H1 (cell line): ENCODE results near the gene ESR1. TPM values are rescaled to one million over a fixed set of nuclear protein-coding genes. Genes with fewer than 3 reads are reported as not detected.

ENCODE experiments used
- CTCF ChIA-PET: fragments of 300-600 bp; sonication (Branson Sonifier 250); formaldehyde crosslinking; loops from one replicate; lab custom pipeline; 2021; ENCODE audit not compliant: partially characterized antibody; lab: Charles Lee
- POLR2A ChIA-PET: fragments of 300-600 bp; sonication (Branson Sonifier 250); formaldehyde crosslinking; loops from one replicate; lab custom pipeline; 2021; ENCODE audit warnings: inconsistent platforms; ENCODE audit not compliant: partially characterized antibody; lab: Charles Lee
- DNase-seq, 2 experiments: peaks; one replicate each; pipeline versions ENCODE4 v3.0.0 to v3.0.0-alpha.2; 2010 to 2022; ENCODE audit warnings: low spot score in 2 of 2, low read depth in 1 of 2, mixed read lengths in 1 of 2
- FAIRE-seq: peaks from 2 replicates; lab custom pipeline; 2011; peaks lifted over from hg19 to GRCh38; lab: Jason Lieb, UNC
- H2AFZ ChIP-seq: 2 replicates; pipeline ENCODE4 v1.8.1; 2012; ENCODE audit warnings: low read length, inconsistent platforms
- H2AK5ac ChIP-seq: 2 replicates; pipeline ENCODE4 v1.6.1; 2013; ENCODE audit warnings: low read depth, low read length
- H2BK120ac ChIP-seq: replicated peaks from 2 replicates; pipeline ENCODE3; 2013; ENCODE audit warnings: low read depth, low read length, inconsistent platforms
- H2BK12ac ChIP-seq: 2 replicates; pipeline ENCODE4 v1.6.1; 2013; ENCODE audit warnings: low read depth, low read length
- H2BK15ac ChIP-seq: 2 replicates; pipeline ENCODE4 v1.6.1; 2013; ENCODE audit warnings: low read length
- H2BK20ac ChIP-seq: 2 replicates; pipeline ENCODE4 v1.6.1; 2013; ENCODE audit warnings: low read length
- H2BK5ac ChIP-seq: 2 replicates; pipeline ENCODE4 v1.6.1; 2013; ENCODE audit warnings: low read depth, low read length
- H3K14ac ChIP-seq: 2 replicates; pipeline ENCODE4 v1.6.1; 2013; ENCODE audit warnings: inconsistent platforms; ENCODE audit not compliant: insufficient read length
- H3K18ac ChIP-seq: 2 replicates; pipeline ENCODE4 v1.6.1; 2013; ENCODE audit warnings: low read length; ENCODE audit errors: extremely low read depth
- H3K23ac ChIP-seq: 2 replicates; pipeline ENCODE4 v1.6.1; 2013; ENCODE audit warnings: inconsistent platforms; ENCODE audit not compliant: insufficient read length
- H3K23me2 ChIP-seq: 2 replicates; pipeline ENCODE4 v1.6.1; 2013; ENCODE audit warnings: low read depth, low read length
- H3K27ac ChIP-seq: 2 replicates; pipeline ENCODE4 v1.6.1; 2011; ENCODE audit warnings: low read depth, low read length, inconsistent platforms
- H3K27me3 ChIP-seq, 4 experiments: replicated peaks in 1 of 4; 1 replicate in 1 of 4; 2 replicates in 3 of 4; pipeline versions ENCODE4 v1.6.1 to v1.8.1; 2011 to 2013; ENCODE audit warnings: low read length in 3 of 4, mild to moderate bottlenecking in 3 of 4, inconsistent platforms in 2 of 4, mixed read lengths in 2 of 4, moderate library complexity in 1 of 4; ENCODE audit not compliant: control insufficient read depth in 3 of 4, insufficient read depth in 3 of 4; ENCODE audit errors: extremely low read depth in 1 of 4
- H3K36me3 ChIP-seq, 4 experiments: 2 replicates each; pipeline versions ENCODE4 v1.6.1 to v1.8.1; 2011 to 2013; ENCODE audit warnings: mild to moderate bottlenecking in 4 of 4, low read length in 3 of 4, moderate library complexity in 2 of 4, control low read depth in 1 of 4, inconsistent platforms in 1 of 4; ENCODE audit not compliant: insufficient read depth in 4 of 4, control insufficient read depth in 2 of 4
- H3K4ac ChIP-seq: replicated peaks from 2 replicates; pipeline ENCODE3; 2013; ENCODE audit warnings: low read length, low read depth, mixed read lengths, inconsistent platforms; ENCODE audit not compliant: insufficient read length
- H3K4me1 ChIP-seq, 4 experiments: replicated peaks in 1 of 4; 1 replicate in 1 of 4; 2 replicates in 3 of 4; pipeline versions ENCODE4 v1.6.1 to v1.8.1; 2011 to 2013; ENCODE audit warnings: low read length in 3 of 4, inconsistent platforms in 2 of 4, mixed read lengths in 1 of 4; ENCODE audit not compliant: insufficient read depth in 4 of 4, control insufficient read depth in 3 of 4
- H3K4me2 ChIP-seq, 2 experiments: 2 replicates each; pipeline versions ENCODE4 v1.6.1 to v1.8.1; 2011 to 2013; ENCODE audit warnings: low read depth in 2 of 2, low read length in 2 of 2, control low read depth in 1 of 2, inconsistent platforms in 1 of 2, mild to moderate bottlenecking in 1 of 2; ENCODE audit not compliant: insufficient read depth in 1 of 2
- H3K4me3 ChIP-seq, 4 experiments: fragments of 200-600, 300-600 bp in 1 of 4; sonication (generic), shearing (Covaris generic), sonication (Bioruptor Twin) in 1 of 4; 2 replicates each; pipeline versions ENCODE4 v1.5.1 to v1.8.1; 2011 to 2016; ENCODE audit warnings: low read length in 4 of 4, low read depth in 3 of 4, control low read depth in 2 of 4, inconsistent platforms in 2 of 4, mild to moderate bottlenecking in 2 of 4, mixed read lengths in 1 of 4, moderate library complexity in 1 of 4; ENCODE audit not compliant: insufficient read depth in 2 of 4; ENCODE audit errors: extremely low read depth in 1 of 4
- H3K56ac ChIP-seq: replicated peaks from 2 replicates; pipeline ENCODE3; 2013; ENCODE audit warnings: low read depth, mild to moderate bottlenecking, mixed read lengths, low read length, inconsistent platforms; ENCODE audit not compliant: insufficient read length
- H3K79me1 ChIP-seq: 2 replicates; pipeline ENCODE4 v1.6.1; 2013; ENCODE audit warnings: low read depth, low read length, control low read depth
- H3K79me2 ChIP-seq, 2 experiments: 2 replicates each; pipeline versions ENCODE4 v1.6.1 to v1.8.1; 2012 to 2013; ENCODE audit warnings: low read length in 2 of 2, mild to moderate bottlenecking in 2 of 2, inconsistent platforms in 1 of 2; ENCODE audit not compliant: insufficient read depth in 2 of 2, control insufficient read depth in 1 of 2
- H3K9ac ChIP-seq, 4 experiments: replicated peaks in 1 of 4; 1 replicate in 1 of 4; 2 replicates in 3 of 4; pipeline versions ENCODE4 v1.6.1 to v1.8.1; 2011 to 2013; ENCODE audit warnings: low read depth in 3 of 4, low read length in 3 of 4, control low read depth in 2 of 4, mild to moderate bottlenecking in 2 of 4, moderate library complexity in 2 of 4, inconsistent platforms in 1 of 4; ENCODE audit errors: extremely low read depth in 1 of 4
- H3K9me3 ChIP-seq, 2 experiments: 2 replicates each; pipeline versions ENCODE4 v1.6.1 to v1.8.1; 2012 to 2013; ENCODE audit warnings: mild to moderate bottlenecking in 2 of 2, moderate library complexity in 2 of 2, control low read depth in 1 of 2, inconsistent platforms in 1 of 2, low read depth in 1 of 2, low read length in 1 of 2, mixed read lengths in 1 of 2; ENCODE audit not compliant: insufficient read depth in 2 of 2
- H4K20me1 ChIP-seq, 2 experiments: replicated peaks in 1 of 2; 2 replicates each; pipeline versions ENCODE3 to v1.8.1; 2011 to 2013; ENCODE audit warnings: inconsistent platforms in 2 of 2, low read length in 2 of 2, mild to moderate bottlenecking in 1 of 2; ENCODE audit not compliant: insufficient read depth in 2 of 2, control insufficient read depth in 1 of 2
- H4K5ac ChIP-seq: 2 replicates; pipeline ENCODE4 v1.6.1; 2013; ENCODE audit warnings: low read length, low read depth, mixed read lengths, inconsistent platforms; ENCODE audit not compliant: insufficient read length
- H4K8ac ChIP-seq: 2 replicates; pipeline ENCODE4 v1.8.0; 2013; ENCODE audit warnings: mild to moderate bottlenecking, moderate library complexity, low read length, inconsistent platforms; ENCODE audit not compliant: insufficient read depth; ENCODE audit errors: extremely low read depth
- H4K91ac ChIP-seq: replicated peaks from 2 replicates; pipeline ENCODE3; 2013; ENCODE audit warnings: low read length, mixed read lengths, inconsistent platforms; ENCODE audit not compliant: insufficient read length
- BCL11A ChIP-seq, 2 experiments: IDR thresholded peaks; one replicate each; pipeline ENCODE4 v1.6.1; 2011; ENCODE audit warnings: low read depth in 2 of 2, low read length in 2 of 2, mild to moderate bottlenecking in 2 of 2
- BRCA1 ChIP-seq: IDR thresholded peaks from 2 replicates; pipeline ENCODE4 v1.6.1; 2012; ENCODE audit warnings: low read depth, low read length, improper control_type of control experiment
- CBX5 ChIP-seq: fragments of 300-800, 300-1000 bp; sonication (generic); IDR thresholded peaks from 2 replicates; pipeline ENCODE4 v1.7.1; 2016; ENCODE audit warnings: antibody characterized with exemption, low read length, low read depth
- CHD1 ChIP-seq: IDR thresholded peaks from 2 replicates; pipeline ENCODE4 v1.6.1; 2012; ENCODE audit warnings: low read depth, low read length, improper control_type of control experiment
- CHD2 ChIP-seq: IDR thresholded peaks from 2 replicates; pipeline ENCODE4 v1.6.1; 2012; ENCODE audit warnings: low read length, improper control_type of control experiment
- GTF2F1 ChIP-seq: IDR thresholded peaks from 2 replicates; pipeline ENCODE4 v1.6.1; 2012; ENCODE audit warnings: low read depth, low read length, improper control_type of control experiment, borderline replicate concordance
- NRF1 ChIP-seq: IDR thresholded peaks from 2 replicates; pipeline ENCODE4 v1.6.1; 2011; ENCODE audit warnings: mild to moderate bottlenecking, low read depth, low read length, improper control_type of control experiment
- PHF8 ChIP-seq: fragments of 200-600 bp; sonication (generic); conservative IDR thresholded peaks from 2 replicates; pipeline ENCODE4 v1.7.1; 2012; ENCODE audit warnings: low read depth, mild to moderate bottlenecking, inconsistent platforms, low read length, moderate library complexity
- POU5F1 ChIP-seq: IDR thresholded peaks from 2 replicates; pipeline ENCODE4 v1.6.1; 2011; ENCODE audit warnings: low read depth, mild to moderate bottlenecking, low read length, moderate library complexity
- RFX5 ChIP-seq: IDR thresholded peaks from 2 replicates; pipeline ENCODE4 v1.6.1; 2011; ENCODE audit warnings: low read depth, low read length, improper control_type of control experiment, borderline replicate concordance
- WGBS, 2 experiments: shearing (Covaris generic) in 1 of 2; methylation state at CpG; one replicate each; pipeline versions ENCODE4 v1.1.6 to v1.1.7; 2013 to 2015; ENCODE audit warnings: low lambda C conversion rate in 2 of 2, mixed read lengths in 2 of 2, inconsistent platforms in 1 of 2, low coverage in 1 of 2, missing lambda C conversion rate in 1 of 2; ENCODE audit not compliant: insufficient replicate concordance in 2 of 2, insufficient coverage in 1 of 2, insufficient read length in 1 of 2; ENCODE audit errors: extremely low coverage in 1 of 2, missing lambda C conversion rate in 1 of 2; 5-methylcytosine and 5-hydroxymethylcytosine counted together
- polyA plus RNA-seq, 7 experiments: library from polyadenylated mRNA; depleted of rRNA in 3 of 7; stranded (reverse) in 5 of 7; unstranded in 2 of 7; fragments of >200 nt in 5 of 7; fragments of 200-250 nt in 2 of 7; gene quantifications; 1 replicate in 5 of 7; 2 replicates in 1 of 7; 4 replicates in 1 of 7; pipeline versions ENCODE4 v1.2.1 to v1.2.3, GENCODE V29; 2011 to 2013; ENCODE audit warnings: missing spikeins in 2 of 7, mixed read lengths in 2 of 7
- total RNA-seq: library from RNA; stranded (reverse); fragmentation: NEBNext Ultra II Directional; extraction: Animal tissue kit (Norgen Biotek cat#: 25700); gene quantifications from 2 replicates; pipeline ENCODE4 v1.2.1, GENCODE V29; 2021

Gene ESR1
- total and polyA plus RNA-seq, 2 of the 8 experiments (the other 6 are each of a cell fraction or from before 2014, with no cell fraction given): 0.03 to 0.17 TPM

DNA sequence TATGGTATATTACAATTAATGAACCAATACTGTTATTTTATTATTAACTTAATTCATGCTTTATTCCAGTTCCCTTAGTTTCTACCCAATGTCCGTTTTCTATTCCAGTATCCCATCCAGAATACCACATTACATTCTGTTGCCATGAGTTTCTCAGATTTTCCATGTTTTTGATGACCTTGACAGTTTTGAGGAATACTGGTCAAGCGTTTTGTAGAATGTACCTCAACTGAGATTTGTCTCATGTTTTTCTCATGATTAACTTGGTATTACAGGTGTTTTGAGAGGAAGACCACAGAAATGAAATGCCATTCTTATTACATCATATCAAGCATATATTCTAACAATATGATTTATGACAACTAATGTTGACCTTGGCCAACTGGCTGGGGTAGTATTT, 23.8 kb upstream of the ESR1 start:
- H2BK120ac ChIP-seq: no peak overlapping the region

More for the DNA sequence above, 23.8 kb upstream of the ESR1 start:
- Histone ChIP-seq H3K27ac (no peak overlapping the region), H4K20me1 (no peaks in the 10 kb centered on the region), H2AFZ (no peak overlapping the region), H3K4ac (no peak overlapping the region), H3K27me3 (no peaks in the 10 kb centered on the region), H4K8ac (no peak overlapping the region), H3K9me3 (no peaks in the 10 kb centered on the region), H3K79me1 (no peaks in the 10 kb centered on the region), H3K9ac (no peak overlapping the region), H3K14ac (no peak overlapping the region), H4K5ac (no peak overlapping the region), H3K23ac (no peak overlapping the region), H3K79me2 (no peaks in the 10 kb centered on the region), H3K4me2 (no peak overlapping the region), H3K4me3 (no peak overlapping the region), H3K36me3 (no peaks in the 10 kb centered on the region), H2BK12ac (no peak overlapping the region), H4K91ac (no peak overlapping the region), H3K4me1 (no peaks in the 10 kb centered on the region), H3K56ac (no peak overlapping the region), H2BK20ac (no peak overlapping the region), H2AK5ac (no peak overlapping the region), H3K18ac (no peak overlapping the region), H2BK5ac (no peak overlapping the region), H3K23me2 (no peaks in the 10 kb centered on the region), H2BK15ac (no peak overlapping the region)
- CTCF ChIA-PET: interaction anchor here (0.7 to 1.8 kb wide), 2 partner anchors 17 to 320 kb away, joined by 3 to 4 read pairs; no protein-coding TSS in a partner anchor
- 85% methylated on average over 2 of the region's 2 CpGs; no CpG with 5 or more reads in 1 of the 2 experiments for WGBS, 2 experiments
- DNase-seq (no peak), FAIRE-seq (no peak)
- TF ChIP-seq CBX5 (no peak), RFX5 (no peak), PHF8 (no peak), NRF1 (no peak), GTF2F1 (no peak), CHD1 (no peak), BCL11A (IDR thresholded peaks at IDR 0.05; ENCODE audit: low read depth in 2 of 2, low read length in 2 of 2) (no peak), BRCA1 (no peak), CHD2 (no peak), POU5F1 (no peak)
- POLR2A ChIA-PET: no interaction called here
